Placental pericyte (primary cell): ENCODE data around the gene RNF8. TPM values are rescaled to one million over a fixed set of nuclear protein-coding genes. Genes with fewer than 3 reads are reported as not detected.

ENCODE experiments used
- small RNA-seq: library from RNA; depleted of rRNA; stranded (forward); fragments of <200 nt; gene quantifications from one replicate; pipeline ENCODE3, GENCODE V24; 2012; ENCODE audit warnings: low replicate concordance
- total RNA-seq: library from RNA; depleted of rRNA; stranded (reverse); fragments of >200 nt; gene quantifications from 2 replicates; pipeline ENCODE4 v1.2.3, GENCODE V29; 2012

The RNF8 gene
- total RNA-seq: 16.2 TPM in 2 replicates

GRCh38 chr6:37353761-37354525 lies at the start of gene RNF8:
Gene RNF8 (plus strand): TSS chr6:37353983. CDS start chr6:37354165, 182 bp downstream.

GRCh38 chr6:37432916-37433656 lies 79.3 kb downstream of the RNF8 start, which contains the start of gene CMTR1:
Gene CMTR1 (plus strand): TSS chr6:37433221. CDS start chr6:37435630, 2,409 bp downstream.

Small RNA genes within 50 kb of the gene (small RNA-seq; reads per million reads assigned to genes)
- gene RN7SL273P: not detected

Other genes with a start within 250 kb of the RNF8 start
- 8.9 and 28.2 TPM in 2 replicates for gene PIM1, start 183.8 kb upstream of the RNF8 start, total RNA-seq
- 9.0 and 9.6 TPM in 2 replicates for gene TBC1D22B, start 96.2 kb upstream of the RNF8 start, total RNA-seq
- 2.8 and 2.9 TPM in 2 replicates for gene TMEM217, start 95.8 kb upstream of the RNF8 start, total RNA-seq
- 38.2 and 39.0 TPM in 2 replicates for gene CMTR1, start 79.2 kb downstream of the RNF8 start, total RNA-seq
- 18.9 and 31.1 TPM in 2 replicates for gene CCDC167, start 145.9 kb downstream of the RNF8 start, total RNA-seq